HT-29 (cell line): ENCODE results near the gene PNPLA6. TPM values are rescaled to one million over a fixed set of nuclear protein-coding genes. Genes with fewer than 3 reads are reported as not detected.
"Not testable (repeated sequence)": the region's sequence is repeated elsewhere in the genome, so short reads cannot be mapped to it uniquely, and the experiment has no call there.

ENCODE experiments used
- DNase-seq: peaks from one replicate; pipeline ENCODE4 v3.0.0-alpha.2; 2015; ENCODE audit warnings: low spot score
- total RNA-seq: library from RNA; depleted of rRNA; stranded (reverse); fragments of >200 nt; shearing (Covaris generic); gene quantifications from 2 replicates; pipeline ENCODE4 v1.2.3, GENCODE V29; 2014

PNPLA6 gene
- total RNA-seq, 1 experiment from 2014 or later, result 74.3 TPM

- DNase-seq, result no peak
These were observed 5.7 kb upstream of the PNPLA6 start for GRCh38 chr19:7529610-7530490.

GRCh38 chr19:7533281-7533885 is 2.1 kb upstream of the PNPLA6 start:
- no peak for DNase-seq

GRCh38 chr19:7533925-7534480 is 1.5 kb upstream of the PNPLA6 start:
- peak; percentile 70 for DNase-seq

GRCh38 chr19:7534531-7535046 is 928 bp upstream of the PNPLA6 start:
- DNase-seq, result peak; percentile 32

GRCh38 chr19:7535998-7536695 is 630 bp downstream of the PNPLA6 start:
- DNase-seq, result no peak

- not testable (repeated sequence) for DNase-seq
These were observed 3.5 kb downstream of the PNPLA6 start for GRCh38 chr19:7538990-7539389.

GRCh38 chr19:7539827-7540425 is 4.4 kb downstream of the PNPLA6 start:
- DNase-seq, result no peak

- DNase-seq, result no peak
These were observed 5.4 kb downstream of the PNPLA6 start for GRCh38 chr19:7540761-7541474.

- no peak for DNase-seq
These were observed 5.9 kb downstream of the PNPLA6 start for GRCh38 chr19:7541475-7541824.

- DNase-seq, result no peak
These were observed 6.4 kb downstream of the PNPLA6 start for GRCh38 chr19:7541828-7542443.

- DNase-seq, result no peak
These were observed 7.2 kb downstream of the PNPLA6 start for GRCh38 chr19:7542556-7543348.

GRCh38 chr19:7544626-7545025 is 9.1 kb downstream of the PNPLA6 start:
- DNase-seq, result no peak

- no peak for DNase-seq
These were observed 9.8 kb downstream of the PNPLA6 start for GRCh38 chr19:7545300-7545699.

GRCh38 chr19:7545904-7546303 is 10.4 kb downstream of the PNPLA6 start:
- DNase-seq, result no peak

GRCh38 chr19:7547159-7547558 is 11.6 kb downstream of the PNPLA6 start:
- DNase-seq, result no peak

- no peak for DNase-seq
These were observed 14.1 kb downstream of the PNPLA6 start for GRCh38 chr19:7549429-7550148.

- DNase-seq, result no peak
These were observed 14.8 kb downstream of the PNPLA6 start for GRCh38 chr19:7550169-7550770.

- peak; percentile 28 for DNase-seq
These were observed 15.7 kb downstream of the PNPLA6 start for GRCh38 chr19:7550987-7551761.
